A673 (cell line): ENCODE measurements around the gene OR10D3. TPM values are rescaled to one million over a fixed set of nuclear protein-coding genes. Genes with fewer than 3 reads are reported as not detected.

Experiments used
- BruUV-seq: library from RNA; stranded (reverse); fragments of 400-500 nt; replicated peaks from 2 replicates; lab custom pipeline; 2021; lab: Mats Ljungman, UMichigan
- CTCF ChIA-PET: fragments of 300-600 bp; sonication (Branson Sonifier 250); formaldehyde crosslinking; loops from one replicate; lab custom pipeline; 2022; ENCODE audit warnings: antibody characterized with exemption; lab: Charles Lee
- POLR2A ChIA-PET: fragments of 300-600 bp; sonication (Branson Sonifier 250); formaldehyde crosslinking; loops from one replicate; lab custom pipeline; 2022; ENCODE audit warnings: antibody characterized with exemption; ENCODE audit not compliant: low non-redundant PET; lab: Charles Lee
- DNase-seq: peaks from one replicate; pipeline ENCODE4 v3.0.0-alpha.2; 2015; ENCODE audit warnings: low spot score
- H3K27ac ChIP-seq: fragments of 200-600 bp; sonication (generic); 2 replicates; pipeline ENCODE4 v1.5.1; 2016; ENCODE audit warnings: mixed run types, low read depth, mild to moderate bottlenecking, mixed read lengths, antibody characterized with exemption, low read length; ENCODE audit not compliant: poor library complexity, severe bottlenecking
- H3K27me3 ChIP-seq: fragments of 200-600 bp; sonication (generic); replicated peaks from 2 replicates; pipeline ENCODE4 v1.6.1; 2017; ENCODE audit warnings: mixed run types, low read depth, mild to moderate bottlenecking, mixed read lengths, antibody characterized with exemption, low read length; ENCODE audit not compliant: insufficient read depth, poor library complexity
- H3K36me3 ChIP-seq: fragments of 200-600 bp; sonication (generic); 2 replicates; pipeline ENCODE4 v1.6.1; 2016; ENCODE audit warnings: mixed run types, mild to moderate bottlenecking, mixed read lengths, antibody characterized with exemption, low read length; ENCODE audit not compliant: insufficient read depth, poor library complexity, severe bottlenecking
- H3K4me1 ChIP-seq: fragments of 200-600 bp; sonication (generic); 2 replicates; pipeline ENCODE4 v1.6.1; 2017; ENCODE audit warnings: mixed run types, mild to moderate bottlenecking, mixed read lengths, antibody characterized with exemption, low read length; ENCODE audit not compliant: insufficient read depth, poor library complexity, severe bottlenecking
- H3K4me3 ChIP-seq: fragments of 200-600 bp; sonication (generic); 2 replicates; pipeline ENCODE4 v1.5.1; 2016; ENCODE audit warnings: low read depth, mixed run types, mild to moderate bottlenecking, mixed read lengths, low read length; ENCODE audit not compliant: poor library complexity, severe bottlenecking
- H3K9me3 ChIP-seq: fragments of 200-600 bp; sonication (generic); 2 replicates; pipeline ENCODE4 v1.6.1; 2016; ENCODE audit warnings: mixed run types, low read depth, mild to moderate bottlenecking, mixed read lengths, antibody characterized with exemption, low read length; ENCODE audit not compliant: poor library complexity, severe bottlenecking
- CTCF ChIP-seq: fragments of 300-800, 200-600 bp; sonication (generic); conservative IDR thresholded peaks from 2 replicates; pipeline ENCODE4 v1.5.1; 2017; ENCODE audit warnings: low read depth, mild to moderate bottlenecking, antibody characterized with exemption, low read length, moderate library complexity, mixed read lengths
- EZH2 ChIP-seq: fragments of 200-600 bp; sonication (generic); IDR thresholded peaks from 2 replicates; pipeline ENCODE4 v1.6.1; 2017; ENCODE audit warnings: borderline replicate concordance, low read depth, mild to moderate bottlenecking, mixed read lengths, antibody characterized with exemption, low read length; ENCODE audit not compliant: poor library complexity, severe bottlenecking
- intact Hi-C: fragments of 100-400 bp; cut with micrococcal nuclease; formaldehyde crosslinking; loops from one replicate; pipeline ENCODE4 v1.10.0; 2022; ENCODE audit not compliant: unreplicated experiment
- total RNA-seq: library from RNA; stranded (reverse); gene quantifications from 2 replicates; pipeline ENCODE4 v1.2.3, GENCODE V29; 2021

OR10D3 gene
- total RNA-seq, 1 experiment from 2014 or later: not detected

GRCh38 chr11:124159481-124159880 is 23.7 kb upstream of the OR10D3 start:
- POLR2A ChIA-PET: no interaction called here
- Histone ChIP-seq H3K27me3 (no peaks in the 10 kb centered on the region), H3K4me3 (no peak overlapping the region), H3K9me3 (no peaks in the 10 kb centered on the region), H3K4me1 (no peaks in the 10 kb centered on the region), H3K27ac (no peak overlapping the region), H3K36me3 (no peaks in the 10 kb centered on the region)
- CTCF ChIA-PET: no interaction called here
- no peak for DNase-seq
- no peak for TF ChIP-seq EZH2
- TF ChIP-seq CTCF: no peak
- no TSS peak for BruUV-seq
- intact Hi-C loops: no loop called here

GRCh38 chr11:124160986-124161385 is 22.2 kb upstream of the OR10D3 start:
- DNase-seq: no peak
- CTCF ChIA-PET: no interaction called here
- H3K4me3 ChIP-seq: no peak overlapping the region
- BruUV-seq: no TSS peak
- no peak overlapping the region for H3K27ac ChIP-seq
- TF ChIP-seq EZH2: no peak
- TF ChIP-seq CTCF: no peak
- H3K36me3 ChIP-seq: no peaks in the 10 kb centered on the region
- H3K4me1 ChIP-seq: no peaks in the 10 kb centered on the region
- POLR2A ChIA-PET: no interaction called here
- H3K27me3 ChIP-seq: no peaks in the 10 kb centered on the region
- H3K9me3 ChIP-seq: no peaks in the 10 kb centered on the region
- intact Hi-C loops: no loop called here

GRCh38 chr11:124167826-124168231 is 15.3 kb upstream of the OR10D3 start:
- no peaks in the 10 kb centered on the region for H3K9me3 ChIP-seq
- H3K4me3 ChIP-seq: no peak overlapping the region
- H3K4me1 ChIP-seq: no peaks in the 10 kb centered on the region
- H3K27ac ChIP-seq: no peak overlapping the region
- no peaks in the 10 kb centered on the region for H3K27me3 ChIP-seq
- no peak for TF ChIP-seq EZH2
- no peak for TF ChIP-seq CTCF
- no peaks in the 10 kb centered on the region for H3K36me3 ChIP-seq
- DNase-seq: no peak
- no TSS peak for BruUV-seq
- intact Hi-C loops: no loop called here
- POLR2A ChIA-PET: no interaction called here
- CTCF ChIA-PET: no interaction called here
